ENCODE data around the gene ZFP69B.
A peak's percentile ranks its signal among the peaks of the same experiment; 100 is the strongest.

Gene ZFP69B

GRCh38 chr1:40476924-40477677, 26.8 kb downstream of the ZFP69B start, which contains the start of gene ZFP69:
ZFP69 (plus strand) TSS chr1:40477290; CDS start chr1:40479362, 2,072 bp downstream.
- ChIA-PET CTCF (interaction anchor here (0.7 to 1.3 kb wide), 2 partner anchors 38 to 39 kb away, joined by 3 to 4 read pairs; no protein-coding TSS in a partner anchor), POLR2A (interaction anchor here (1.9 to 2.4 kb wide), 3 partner anchors 27 to 55 kb away, joined by 5 to 13 read pairs (median 8); partner anchors contain the start of genes EXO5, ZFP69B and ZNF684)
- Histone ChIP-seq H3K27ac (ENCODE audit: extremely low read depth, low read depth, low read length) (peak within 1 kb of the TSS; percentile 28; the same call in 1 of the 2 replicates), H3K9me3 (ENCODE audit: control insufficient read depth, insufficient read depth, low read depth, low read length) (no peaks in the 10 kb centered on the region), H3K4me3 (ENCODE audit: low read depth, low read length) (peak within 1 kb of the TSS; percentile 55), H3K4me1 (ENCODE audit: control insufficient read depth, insufficient read depth, low read length) (no peaks in the 10 kb centered on the region), H3K36me3 (ENCODE audit: control insufficient read depth in 2 of 2, insufficient read depth in 1 of 2, low read length in 2 of 2) (peaks cover under 1 to 30% of the 10 kb centered on the region in 2 experiments; a peak in 2 of 3 replicates)
- TF ChIP-seq PATZ1 (tag by site-specific recombination; IDR thresholded peaks at IDR 0.05) (peak; percentile 87), ZIC2 (tag by site-specific recombination; IDR thresholded peaks at IDR 0.05) (peak; percentile 49), ZNF121 (tag by site-specific recombination; IDR thresholded peaks at IDR 0.05) (no peak), ZNF366 (tag by site-specific recombination; conservative IDR thresholded peaks at IDR 0.05) (peak; percentile 60), ZNF529 (tag by site-specific recombination; IDR thresholded peaks at IDR 0.05; ENCODE audit: insufficient replicate concordance) (no peak), ZNF175 (tag by site-specific recombination; IDR thresholded peaks at IDR 0.05) (no peak), GLIS1 (tag by site-specific recombination; IDR thresholded peaks at IDR 0.05) (peak; percentile 67), ZXDB (tag by site-specific recombination; IDR thresholded peaks at IDR 0.05) (no peak; the same call in 1 of the 2 replicates), KLF9 (tag by site-specific recombination; IDR thresholded peaks at IDR 0.05; ENCODE audit: low read depth) (peak; percentile 42; the same call in 1 of the 2 replicates), ZFP41 (tag by site-specific recombination; IDR thresholded peaks at IDR 0.05; ENCODE audit: borderline replicate concordance) (no peak), SP2 (tag by site-specific recombination; IDR thresholded peaks at IDR 0.05) (peak; percentile 52), ZBTB17 (tag by site-specific recombination; IDR thresholded peaks at IDR 0.05) (no peak), ZNF76 (tag by site-specific recombination; IDR thresholded peaks at IDR 0.05; ENCODE audit: borderline replicate concordance, low read depth) (peak; percentile 56; the same call in 1 of the 2 replicates), ZFP69B (tag by site-specific recombination; IDR thresholded peaks at IDR 0.05) (peak; percentile 93), ZFHX2 (tag by site-specific recombination; conservative IDR thresholded peaks at IDR 0.05) (peak; percentile 96), ZBTB20 (tag by site-specific recombination; IDR thresholded peaks at IDR 0.05) (peak; percentile 64; the same call in 1 of the 2 replicates), ZNF658 (tag by site-specific recombination; IDR thresholded peaks at IDR 0.05) (no peak), ZNF555 (tag by site-specific recombination; conservative IDR thresholded peaks at IDR 0.05) (no peak), PRDM4 (tag by site-specific recombination; IDR thresholded peaks at IDR 0.05) (no peak), ZNF654 (tag by site-specific recombination; IDR thresholded peaks at IDR 0.05; ENCODE audit: low read depth) (no peak), ZNF335 (tag by site-specific recombination; conservative IDR thresholded peaks at IDR 0.05) (no peak), WT1 (tag by site-specific recombination; IDR thresholded peaks at IDR 0.05) (no peak), ZBTB7A (tag by site-specific recombination; IDR thresholded peaks at IDR 0.05; ENCODE audit: low read depth) (no peak; the same call in 1 of the 2 replicates), ZNF677 (tag by site-specific recombination; IDR thresholded peaks at IDR 0.05) (no peak), GLIS2 (tag by site-specific recombination; IDR thresholded peaks at IDR 0.05) (peak; percentile 80), PBX3 (CRISPR knock-in tag; IDR thresholded peaks at IDR 0.05) (peak; percentile 58; the same call in 1 of the 2 replicates), ZNF394 (tag by site-specific recombination; IDR thresholded peaks at IDR 0.05; ENCODE audit: borderline replicate concordance) (no peak), ZNF629 (tag by site-specific recombination; IDR thresholded peaks at IDR 0.05) (0 out of 2 replicates have a peak, but pooled peaks have one; percentile 29), ZNF211 (tag by site-specific recombination; IDR thresholded peaks at IDR 0.05; ENCODE audit: low read depth) (no peak), ZNF544 (tag by site-specific recombination; IDR thresholded peaks at IDR 0.05) (no peak)
